Measurements from ENCODE around the gene ACSS1. TPM values are rescaled to one million over a fixed set of nuclear protein-coding genes. Genes with fewer than 3 reads are reported as not detected.

Gene ACSS1
- total RNA-seq, 1 experiment from 2014 or later = 2.3 TPM

DNA sequence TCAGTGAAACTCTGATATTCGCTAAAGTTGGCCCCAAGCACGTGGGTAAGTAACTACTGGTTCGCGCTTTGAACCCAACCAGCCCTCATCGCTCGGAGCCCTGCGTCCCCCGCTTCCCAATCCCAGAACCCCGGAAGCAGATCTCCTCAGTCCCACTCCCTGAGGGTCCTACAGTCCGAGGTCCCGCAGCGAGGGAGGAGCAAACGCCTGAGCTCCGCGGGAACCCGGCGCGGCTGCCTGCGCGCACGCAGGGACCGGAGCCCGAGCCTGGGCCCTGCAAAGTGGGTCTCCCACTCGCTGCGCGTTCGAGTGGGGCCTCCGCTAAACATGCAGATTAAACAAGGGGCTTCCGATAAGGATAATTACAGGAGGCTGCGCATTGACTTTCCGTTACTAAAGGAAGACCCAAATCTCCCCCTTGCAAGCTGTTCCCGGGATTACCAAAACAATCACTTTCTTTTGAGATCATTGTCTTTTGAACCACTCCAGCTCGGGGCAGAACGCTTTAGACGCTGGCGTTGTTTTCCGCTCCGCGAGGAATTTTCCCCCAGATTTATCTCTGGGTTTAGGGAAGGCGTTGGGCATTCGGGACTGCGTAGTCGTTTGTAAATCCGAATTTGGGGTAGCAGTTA, 25.3 kb upstream of the ACSS1 start:
- no peak overlapping the region for H3K27ac ChIP-seq (ENCODE audit: low read length)
- H2AFZ ChIP-seq (ENCODE audit: low read length) = no peak overlapping the region
- TF ChIP-seq EZH2 (IDR thresholded peaks at IDR 0.05; ENCODE audit: low read length, unreplicated experiment) (no peak), EZH2phosphoT487 (IDR thresholded peaks at IDR 0.05; ENCODE audit: borderline replicate concordance, low read length) (no peak)
- TF ChIP-seq, protein P1, sequence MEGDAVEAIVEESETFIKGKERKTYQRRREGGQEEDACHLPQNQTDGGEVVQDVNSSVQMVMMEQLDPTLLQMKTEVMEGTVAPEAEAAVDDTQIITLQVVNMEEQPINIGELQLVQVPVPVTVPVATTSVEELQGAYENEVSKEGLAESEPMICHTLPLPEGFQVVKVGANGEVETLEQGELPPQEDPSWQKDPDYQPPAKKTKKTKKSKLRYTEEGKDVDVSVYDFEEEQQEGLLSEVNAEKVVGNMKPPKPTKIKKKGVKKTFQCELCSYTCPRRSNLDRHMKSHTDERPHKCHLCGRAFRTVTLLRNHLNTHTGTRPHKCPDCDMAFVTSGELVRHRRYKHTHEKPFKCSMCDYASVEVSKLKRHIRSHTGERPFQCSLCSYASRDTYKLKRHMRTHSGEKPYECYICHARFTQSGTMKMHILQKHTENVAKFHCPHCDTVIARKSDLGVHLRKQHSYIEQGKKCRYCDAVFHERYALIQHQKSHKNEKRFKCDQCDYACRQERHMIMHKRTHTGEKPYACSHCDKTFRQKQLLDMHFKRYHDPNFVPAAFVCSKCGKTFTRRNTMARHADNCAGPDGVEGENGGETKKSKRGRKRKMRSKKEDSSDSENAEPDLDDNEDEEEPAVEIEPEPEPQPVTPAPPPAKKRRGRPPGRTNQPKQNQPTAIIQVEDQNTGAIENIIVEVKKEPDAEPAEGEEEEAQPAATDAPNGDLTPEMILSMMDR (conservative IDR thresholded peaks at IDR 0.05; ENCODE audit: low read depth, low read length) = no peak
- ChIA-PET POLR2A (ENCODE audit: unreplicated experiment) (no interaction called here), CTCF (no interaction called here)
- H3K4me3 ChIP-seq (ENCODE audit: low read length) = no peak overlapping the region
- ATAC-seq (no peak), DNase-seq (no peak)
- H3K4me2 ChIP-seq (ENCODE audit: low read length) = no peak overlapping the region
- no peaks in the 10 kb centered on the region for H3K9me2 ChIP-seq (replicated peaks; ENCODE audit: low read length)
- H3K79me2 ChIP-seq (ENCODE audit: low read length) = no peaks in the 10 kb centered on the region
- no peaks in the 10 kb centered on the region for H3K4me1 ChIP-seq (ENCODE audit: insufficient read depth, low read length)
- peaks cover 6% of the 10 kb centered on the region; the same call in 1 of the 2 replicates for H3K27me3 ChIP-seq (ENCODE audit: low read length)
- no TSS peak for BruUV-seq (replicated peaks)
- H4K20me1 ChIP-seq (ENCODE audit: low read length) = no peaks in the 10 kb centered on the region
- H3F3A ChIP-seq (ENCODE audit: low read length, unreplicated experiment) = no peaks in the 10 kb centered on the region
- H3K36me3 ChIP-seq (ENCODE audit: low read depth, low read length) = no peaks in the 10 kb centered on the region
- H3K9me3 ChIP-seq (ENCODE audit: low read length) = no peaks in the 10 kb centered on the region
- intact Hi-C loops (cut with micrococcal nuclease) = no loop called here
- H3K9ac ChIP-seq (ENCODE audit: low read length) = no peak overlapping the region

DNA sequence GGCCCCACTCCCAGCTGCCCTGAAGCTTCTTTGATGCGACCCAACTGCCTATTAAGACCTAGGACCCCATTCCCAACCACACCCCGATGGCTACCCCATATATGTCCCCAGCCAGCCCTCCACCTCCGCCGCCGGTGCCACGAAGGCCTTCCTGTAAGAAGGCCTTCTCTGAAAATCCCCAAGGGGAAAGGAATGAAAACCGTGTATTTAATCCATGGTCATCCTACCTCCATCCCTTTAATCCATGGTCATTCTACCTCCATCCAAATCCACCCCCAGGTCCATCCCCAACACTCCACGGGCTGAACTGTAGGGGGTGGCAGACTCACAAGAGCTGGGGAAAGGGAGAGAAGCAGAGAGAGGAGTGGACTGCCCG, 24.5 kb upstream of the ACSS1 start:
- no peaks in the 10 kb centered on the region for H3K9me2 ChIP-seq (replicated peaks; ENCODE audit: low read length)
- no peak overlapping the region for H3K27ac ChIP-seq (ENCODE audit: low read length)
- CTCF ChIA-PET = no interaction called here
- H3K9me3 ChIP-seq (ENCODE audit: low read length) = no peaks in the 10 kb centered on the region
- H3K9ac ChIP-seq (ENCODE audit: low read length) = no peak overlapping the region
- POLR2A ChIA-PET (ENCODE audit: unreplicated experiment) = no interaction called here
- no peak overlapping the region for H3K4me2 ChIP-seq (ENCODE audit: low read length)
- H3K36me3 ChIP-seq (ENCODE audit: low read depth, low read length) = no peaks in the 10 kb centered on the region
- ATAC-seq (no peak), DNase-seq (no peak)
- H3K4me1 ChIP-seq (ENCODE audit: insufficient read depth, low read length) = peaks cover 5% of the 10 kb centered on the region
- H4K20me1 ChIP-seq (ENCODE audit: low read length) = no peaks in the 10 kb centered on the region
- no peaks in the 10 kb centered on the region for H3K79me2 ChIP-seq (ENCODE audit: low read length)
- no TSS peak for BruUV-seq (replicated peaks)
- peaks cover 6% of the 10 kb centered on the region; the same call in 1 of the 2 replicates for H3K27me3 ChIP-seq (ENCODE audit: low read length)
- intact Hi-C loops (cut with micrococcal nuclease) = no loop called here
- no peak overlapping the region for H3K4me3 ChIP-seq (ENCODE audit: low read length)
- TF ChIP-seq, protein P1 (conservative IDR thresholded peaks at IDR 0.05; ENCODE audit: low read depth, low read length) = no peak
- TF ChIP-seq EZH2 (IDR thresholded peaks at IDR 0.05; ENCODE audit: low read length, unreplicated experiment) (no peak), EZH2phosphoT487 (IDR thresholded peaks at IDR 0.05; ENCODE audit: borderline replicate concordance, low read length) (no peak)
- H2AFZ ChIP-seq (ENCODE audit: low read length) = no peak overlapping the region
- no peaks in the 10 kb centered on the region for H3F3A ChIP-seq (ENCODE audit: low read length, unreplicated experiment)

DNA sequence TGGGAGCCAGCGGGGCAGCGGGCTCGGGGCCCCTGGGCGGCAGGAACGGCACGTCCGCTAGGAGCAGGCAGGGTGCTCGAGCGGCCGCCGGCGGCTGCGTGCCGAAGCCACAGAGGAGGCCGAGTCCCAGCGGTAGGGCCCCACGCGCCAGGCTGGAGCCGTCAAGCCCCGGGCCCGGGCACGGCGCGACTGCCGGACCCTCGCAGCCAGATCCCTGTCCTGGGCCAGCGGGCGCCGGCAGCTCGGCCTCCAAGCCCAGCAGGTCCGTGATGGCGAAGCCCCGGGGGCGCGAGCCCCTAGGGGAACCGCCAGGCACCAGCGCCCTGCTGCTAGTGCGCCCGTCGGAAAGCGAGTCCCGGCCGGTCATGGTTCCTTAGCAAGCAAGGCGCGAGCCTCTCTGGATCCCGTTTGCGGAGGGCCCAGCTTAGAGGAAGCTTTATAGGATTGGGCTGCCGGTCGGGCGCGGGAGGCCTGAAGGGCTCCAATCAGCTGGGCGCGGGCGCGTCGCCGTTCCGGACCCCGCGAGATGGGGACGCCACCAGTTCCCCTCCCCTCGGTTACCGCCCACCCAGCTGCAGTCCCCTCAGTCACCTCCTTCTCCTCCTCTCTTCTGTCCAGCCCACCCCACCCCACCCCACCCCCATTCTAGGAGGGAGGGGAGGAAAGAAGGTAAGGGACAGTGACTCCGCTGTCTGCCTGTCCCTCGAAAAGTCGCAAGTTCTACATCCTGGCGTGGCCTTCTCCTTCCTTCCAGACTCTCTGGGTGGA, 24.0 kb upstream of the ACSS1 start, which contains the start of gene VSX1:
TSS of gene VSX1 (minus strand) at position 412 of the 768 bp plus-strand sequence. CDS start at position 367, 45 bp downstream.
- no peak for TF ChIP-seq EZH2phosphoT487 (IDR thresholded peaks at IDR 0.05; ENCODE audit: borderline replicate concordance, low read length)
- TF ChIP-seq, protein P1 (conservative IDR thresholded peaks at IDR 0.05; ENCODE audit: low read depth, low read length) = no peak
- Histone ChIP-seq H3K36me3 (ENCODE audit: low read depth, low read length) (no peaks in the 10 kb centered on the region), H3F3A (ENCODE audit: low read length, unreplicated experiment) (no peaks in the 10 kb centered on the region), H3K9me3 (ENCODE audit: low read length) (no peaks in the 10 kb centered on the region), H3K9me2 (replicated peaks; ENCODE audit: low read length) (no peaks in the 10 kb centered on the region), H2AFZ (ENCODE audit: low read length) (no peak within 1 kb of the TSS), H4K20me1 (ENCODE audit: low read length) (no peaks in the 10 kb centered on the region), H3K27ac (ENCODE audit: low read length) (no peak within 1 kb of the TSS), H3K4me3 (ENCODE audit: low read length) (no peak within 1 kb of the TSS), H3K4me2 (ENCODE audit: low read length) (no peak within 1 kb of the TSS), H3K4me1 (ENCODE audit: insufficient read depth, low read length) (peaks cover 11% of the 10 kb centered on the region), H3K79me2 (ENCODE audit: low read length) (no peaks in the 10 kb centered on the region), H3K9ac (ENCODE audit: low read length) (no peak within 1 kb of the TSS), H3K27me3 (ENCODE audit: low read length) (peaks cover 6% of the 10 kb centered on the region; the same call in 1 of the 2 replicates)
- intact Hi-C loops (cut with micrococcal nuclease) = no loop called here
- DNase-seq (no peak), ATAC-seq (no peak)
- POLR2A ChIA-PET (ENCODE audit: unreplicated experiment) = no interaction called here
- BruUV-seq (replicated peaks) = no TSS peak
- CTCF ChIA-PET = no interaction called here
